IMR-90 (cell line): Measurements from ENCODE around the gene LRRC4.

Source experiments
- BHLHE40 ChIP-seq: fragments of 150-350 bp; IDR thresholded peaks from 2 replicates; pipeline ENCODE4 v1.6.1; 2016; ENCODE audit warnings: mild to moderate bottlenecking, low read depth, low read length
- CEBPB ChIP-seq: IDR thresholded peaks from 2 replicates; pipeline ENCODE4 v1.6.1; 2012; ENCODE audit warnings: low read depth, low read length, improper control_type of control experiment
- CHD1 ChIP-seq: IDR thresholded peaks from 2 replicates; pipeline ENCODE4 v1.6.1; 2012; ENCODE audit warnings: low read depth, low read length, improper control_type of control experiment
- ELK1 ChIP-seq: fragments of 150-350 bp; IDR thresholded peaks from 2 replicates; pipeline ENCODE4 v1.6.1; 2016; ENCODE audit warnings: low read depth, mild to moderate bottlenecking, low read length, moderate library complexity, borderline replicate concordance
- MAZ ChIP-seq: IDR thresholded peaks from 2 replicates; pipeline ENCODE4 v1.6.1; 2012; ENCODE audit warnings: low read depth, mild to moderate bottlenecking, low read length, improper control_type of control experiment, moderate library complexity, borderline replicate concordance
- MXI1 ChIP-seq: IDR thresholded peaks from 2 replicates; pipeline ENCODE4 v1.6.1; 2012; ENCODE audit warnings: low read depth, mild to moderate bottlenecking, low read length, moderate library complexity, borderline replicate concordance
- NFE2L2 ChIP-seq: fragments of 150-350 bp; IDR thresholded peaks from 2 replicates; pipeline ENCODE4 v1.6.1; 2016; ENCODE audit warnings: low read depth, mild to moderate bottlenecking, low read length
- POLR2A ChIP-seq: IDR thresholded peaks from 2 replicates; pipeline ENCODE4 v1.6.1; 2012; ENCODE audit warnings: mild to moderate bottlenecking, low read depth, low read length
- RAD21 ChIP-seq: IDR thresholded peaks from 2 replicates; pipeline ENCODE4 v1.6.1; 2012; ENCODE audit warnings: low read length, improper control_type of control experiment
- RCOR1 ChIP-seq: IDR thresholded peaks from 2 replicates; pipeline ENCODE4 v1.6.1; 2012; ENCODE audit warnings: mild to moderate bottlenecking, low read length, improper control_type of control experiment; ENCODE audit not compliant: insufficient replicate concordance
- RFX5 ChIP-seq: IDR thresholded peaks from 2 replicates; pipeline ENCODE4 v1.8.0; 2012; ENCODE audit warnings: low read depth, mild to moderate bottlenecking, low read length, moderate library complexity
- SMC3 ChIP-seq: fragments of 150-350 bp; IDR thresholded peaks from 2 replicates; pipeline ENCODE4 v1.6.1; 2016; ENCODE audit warnings: low read depth, mild to moderate bottlenecking, antibody characterized with exemption, low read length, moderate library complexity
- TF ChIP-seq, protein P1 (sequence below): conservative IDR thresholded peaks from 2 replicates; pipeline ENCODE4 v1.5.1; 2012; ENCODE audit warnings: mild to moderate bottlenecking, low read depth, low read length, improper control_type of control experiment
- TF ChIP-seq, protein P2 (sequence below): fragments of 150-350 bp; IDR thresholded peaks from 2 replicates; pipeline ENCODE4 v1.6.1; 2017; ENCODE audit warnings: mild to moderate bottlenecking, antibody characterized with exemption, low read length, low read depth

GRCh38 chr7:128003167-128003566 lies 28.1 kb downstream of the LRRC4 start:
- TF ChIP-seq, protein P1, sequence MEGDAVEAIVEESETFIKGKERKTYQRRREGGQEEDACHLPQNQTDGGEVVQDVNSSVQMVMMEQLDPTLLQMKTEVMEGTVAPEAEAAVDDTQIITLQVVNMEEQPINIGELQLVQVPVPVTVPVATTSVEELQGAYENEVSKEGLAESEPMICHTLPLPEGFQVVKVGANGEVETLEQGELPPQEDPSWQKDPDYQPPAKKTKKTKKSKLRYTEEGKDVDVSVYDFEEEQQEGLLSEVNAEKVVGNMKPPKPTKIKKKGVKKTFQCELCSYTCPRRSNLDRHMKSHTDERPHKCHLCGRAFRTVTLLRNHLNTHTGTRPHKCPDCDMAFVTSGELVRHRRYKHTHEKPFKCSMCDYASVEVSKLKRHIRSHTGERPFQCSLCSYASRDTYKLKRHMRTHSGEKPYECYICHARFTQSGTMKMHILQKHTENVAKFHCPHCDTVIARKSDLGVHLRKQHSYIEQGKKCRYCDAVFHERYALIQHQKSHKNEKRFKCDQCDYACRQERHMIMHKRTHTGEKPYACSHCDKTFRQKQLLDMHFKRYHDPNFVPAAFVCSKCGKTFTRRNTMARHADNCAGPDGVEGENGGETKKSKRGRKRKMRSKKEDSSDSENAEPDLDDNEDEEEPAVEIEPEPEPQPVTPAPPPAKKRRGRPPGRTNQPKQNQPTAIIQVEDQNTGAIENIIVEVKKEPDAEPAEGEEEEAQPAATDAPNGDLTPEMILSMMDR, result no peak
- TF ChIP-seq RAD21, result no peak
- TF ChIP-seq POLR2A, result no peak
- TF ChIP-seq RFX5, result no peak
- TF ChIP-seq, protein P2, sequence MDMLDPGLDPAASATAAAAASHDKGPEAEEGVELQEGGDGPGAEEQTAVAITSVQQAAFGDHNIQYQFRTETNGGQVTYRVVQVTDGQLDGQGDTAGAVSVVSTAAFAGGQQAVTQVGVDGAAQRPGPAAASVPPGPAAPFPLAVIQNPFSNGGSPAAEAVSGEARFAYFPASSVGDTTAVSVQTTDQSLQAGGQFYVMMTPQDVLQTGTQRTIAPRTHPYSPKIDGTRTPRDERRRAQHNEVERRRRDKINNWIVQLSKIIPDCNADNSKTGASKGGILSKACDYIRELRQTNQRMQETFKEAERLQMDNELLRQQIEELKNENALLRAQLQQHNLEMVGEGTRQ, result no peak
- no peak for TF ChIP-seq NFE2L2
- TF ChIP-seq SMC3, result no peak
- no peak for TF ChIP-seq MXI1
- TF ChIP-seq CEBPB, result no peak
- TF ChIP-seq MAZ, result no peak
- TF ChIP-seq CHD1, result no peak
- no peak for TF ChIP-seq ELK1
- TF ChIP-seq BHLHE40, result no peak
- TF ChIP-seq RCOR1, result no peak
